MM.1S (cell line): Measurements from ENCODE around the gene CCER1.

Source experiments
- DNase-seq: peaks from one replicate; pipeline ENCODE4 v3.0.0-alpha.2; 2015
- H2AFZ ChIP-seq: fragments of 300-600 bp; sonication (generic); 2 replicates; pipeline ENCODE4 v1.6.0; 2016; ENCODE audit warnings: antibody characterized with exemption, low read length
- H3F3A ChIP-seq: fragments of 300-600 bp; sonication (generic); 2 replicates; pipeline ENCODE4 v1.6.1; 2016; ENCODE audit warnings: mild to moderate bottlenecking, antibody characterized with exemption, low read length, moderate library complexity, mixed read lengths; ENCODE audit not compliant: insufficient read depth
- H3K27ac ChIP-seq: fragments of 300-600 bp; sonication (generic); 2 replicates; pipeline ENCODE4 v1.5.1; 2016; ENCODE audit warnings: mild to moderate bottlenecking, low read length
- H3K27me3 ChIP-seq: fragments of 300-600 bp; sonication (generic); replicated peaks from 2 replicates; pipeline ENCODE4 v1.6.0; 2016; ENCODE audit warnings: low read length; ENCODE audit not compliant: insufficient read depth
- H3K36me3 ChIP-seq: fragments of 300-600 bp; sonication (generic); replicated peaks from 2 replicates; pipeline ENCODE4 v1.6.1; 2016; ENCODE audit warnings: mild to moderate bottlenecking, low read length, mixed read lengths; ENCODE audit not compliant: insufficient read depth
- H3K4me1 ChIP-seq: fragments of 300-600 bp; sonication (generic); 2 replicates; pipeline ENCODE4 v1.6.1; 2016; ENCODE audit warnings: low read length, mixed read lengths
- H3K4me2 ChIP-seq: fragments of 300-600 bp; sonication (generic); 2 replicates; pipeline ENCODE4 v1.6.0; 2016; ENCODE audit warnings: low read depth, low read length
- H3K4me3 ChIP-seq: fragments of 300-600 bp; sonication (generic); 2 replicates; pipeline ENCODE4 v1.5.1; 2016; ENCODE audit warnings: low read length, mixed read lengths
- H3K79me2 ChIP-seq: fragments of 300-600 bp; sonication (generic); 2 replicates; pipeline ENCODE4 v1.6.1; 2016; ENCODE audit warnings: mixed run types, low read length, mixed read lengths
- H3K9ac ChIP-seq: fragments of 300-600 bp; sonication (generic); 2 replicates; pipeline ENCODE4 v1.6.1; 2016; ENCODE audit warnings: low read length, mixed read lengths
- H3K9me2 ChIP-seq: fragments of 300-600 bp; sonication (generic); replicated peaks from 2 replicates; pipeline ENCODE4 v1.6.1; 2016; ENCODE audit warnings: mild to moderate bottlenecking, low read length, mixed read lengths; ENCODE audit not compliant: insufficient read depth
- H3K9me3 ChIP-seq: fragments of 300-600 bp; sonication (generic); replicated peaks from 2 replicates; pipeline ENCODE4 v1.6.1; 2016; ENCODE audit warnings: mild to moderate bottlenecking, low read length, mixed read lengths; ENCODE audit not compliant: insufficient read depth
- H4K20me1 ChIP-seq: fragments of 300-600 bp; sonication (generic); 2 replicates; pipeline ENCODE4 v1.6.1; 2016; ENCODE audit warnings: mild to moderate bottlenecking, low read length, moderate library complexity, mixed read lengths; ENCODE audit not compliant: insufficient read depth
- CTCF ChIP-seq: fragments of 300-600 bp; sonication (generic); IDR thresholded peaks from 2 replicates; pipeline ENCODE4 v1.5.1; 2016; ENCODE audit warnings: antibody characterized with exemption, low read length, mixed read lengths
- EZH2 ChIP-seq: fragments of 300-600 bp; sonication (generic); optimal IDR thresholded peaks from 2 replicates; pipeline ENCODE3; 2017; ENCODE audit warnings: low read depth, mild to moderate bottlenecking, antibody characterized with exemption, low read length, mixed read lengths
- EZH2phosphoT487 ChIP-seq: fragments of 300-600 bp; sonication (generic); IDR thresholded peaks from 2 replicates; pipeline ENCODE4 v1.6.1; 2018; ENCODE audit warnings: antibody characterized with exemption, low read length

The CCER1 gene

GRCh38 chr12:90959538-90960139, 4.7 kb upstream of the CCER1 start:
- H3K27ac ChIP-seq, result no peak overlapping the region
- TF ChIP-seq EZH2phosphoT487, result no peak
- no peak for TF ChIP-seq EZH2
- peak; percentile 63 for TF ChIP-seq CTCF
- H3K4me1 ChIP-seq, result no peaks in the 10 kb centered on the region
- H3F3A ChIP-seq, result no peaks in the 10 kb centered on the region
- H3K9me3 ChIP-seq, result no peaks in the 10 kb centered on the region
- H3K4me2 ChIP-seq, result no peak overlapping the region
- no peak overlapping the region for H2AFZ ChIP-seq
- peak; percentile 66 for DNase-seq
- H3K9ac ChIP-seq, result no peak overlapping the region
- H3K4me3 ChIP-seq, result no peak overlapping the region
- H3K36me3 ChIP-seq, result no peaks in the 10 kb centered on the region
- no peaks in the 10 kb centered on the region for H3K9me2 ChIP-seq
- no peaks in the 10 kb centered on the region for H4K20me1 ChIP-seq
- no peaks in the 10 kb centered on the region for H3K79me2 ChIP-seq
- H3K27me3 ChIP-seq, result no peaks in the 10 kb centered on the region

GRCh38 chr12:90959032-90959431, 4.1 kb upstream of the CCER1 start:
- no peak for DNase-seq
- no peak overlapping the region for H3K9ac ChIP-seq
- H4K20me1 ChIP-seq, result no peaks in the 10 kb centered on the region
- H3K9me2 ChIP-seq, result no peaks in the 10 kb centered on the region
- no peaks in the 10 kb centered on the region for H3K4me1 ChIP-seq
- no peaks in the 10 kb centered on the region for H3K36me3 ChIP-seq
- H3K79me2 ChIP-seq, result no peaks in the 10 kb centered on the region
- H3F3A ChIP-seq, result no peaks in the 10 kb centered on the region
- H2AFZ ChIP-seq, result no peak overlapping the region
- no peak overlapping the region for H3K4me3 ChIP-seq
- TF ChIP-seq CTCF, result peak; percentile 7; the same call in 1 of the 2 replicates
- no peak for TF ChIP-seq EZH2phosphoT487
- no peak overlapping the region for H3K27ac ChIP-seq
- no peak overlapping the region for H3K4me2 ChIP-seq
- no peaks in the 10 kb centered on the region for H3K9me3 ChIP-seq
- H3K27me3 ChIP-seq, result no peaks in the 10 kb centered on the region

GRCh38 chr12:90958347-90958746, 3.4 kb upstream of the CCER1 start:
- Histone ChIP-seq H3K79me2 (no peaks in the 10 kb centered on the region), H2AFZ (no peak overlapping the region), H3K9ac (no peak overlapping the region), H3K4me2 (no peak overlapping the region), H3K36me3 (no peaks in the 10 kb centered on the region), H3K27ac (no peak overlapping the region), H3K9me2 (no peaks in the 10 kb centered on the region), H3K4me3 (no peak overlapping the region), H3K9me3 (no peaks in the 10 kb centered on the region), H3F3A (no peaks in the 10 kb centered on the region), H3K27me3 (no peaks in the 10 kb centered on the region), H3K4me1 (no peaks in the 10 kb centered on the region), H4K20me1 (no peaks in the 10 kb centered on the region)
- TF ChIP-seq CTCF (no peak), EZH2 (no peak), EZH2phosphoT487 (no peak)
- no peak for DNase-seq
